GM19025 (cell line): ENCODE measurements around the gene PPP1R7.

Experiments used
- ATAC-seq: cut with Tn5 transposase; IDR thresholded peaks from one replicate; pipeline ENCODE4 v1.9.1; 2021; ENCODE audit warnings: mild to moderate bottlenecking, low read depth, moderate library complexity; ENCODE audit not compliant: unreplicated experiment

Gene PPP1R7

GRCh38 chr2:241224018-241224850, 74.0 kb downstream of the PPP1R7 start:
- ATAC-seq = no peak

- ATAC-seq = no peak
These were observed 74.7 kb downstream of the PPP1R7 start for GRCh38 chr2:241224851-241225438.

- no peak for ATAC-seq
These were observed 75.3 kb downstream of the PPP1R7 start for GRCh38 chr2:241225545-241225944.

- ATAC-seq = no peak
These were observed 75.7 kb downstream of the PPP1R7 start for GRCh38 chr2:241225983-241226382.

- no peak for ATAC-seq
These were observed 76.7 kb downstream of the PPP1R7 start for GRCh38 chr2:241226723-241227572.

- no peak for ATAC-seq
These were observed 77.3 kb downstream of the PPP1R7 start for GRCh38 chr2:241227594-241227993.

- no peak for ATAC-seq
These were observed 78.0 kb downstream of the PPP1R7 start for GRCh38 chr2:241228081-241228859.

GRCh38 chr2:241228860-241229516, 78.7 kb downstream of the PPP1R7 start:
- no peak for ATAC-seq

- ATAC-seq = no peak
These were observed 79.5 kb downstream of the PPP1R7 start for GRCh38 chr2:241229563-241230401.

- no peak for ATAC-seq
These were observed 80.2 kb downstream of the PPP1R7 start for GRCh38 chr2:241230435-241230834.

- no peak for ATAC-seq
These were observed 82.7 kb downstream of the PPP1R7 start for GRCh38 chr2:241232736-241233575.
